ENCODE measurements around the gene BTN3A1. TPM values are rescaled to one million over a fixed set of nuclear protein-coding genes. Genes with fewer than 3 reads are reported as not detected.

The BTN3A1 gene
- total and polyA plus RNA-seq, 2 of the 13 experiments (the other 11 are each of a cell fraction or from before 2014, with no cell fraction given): 13.3 to 14.0 TPM

DNA sequence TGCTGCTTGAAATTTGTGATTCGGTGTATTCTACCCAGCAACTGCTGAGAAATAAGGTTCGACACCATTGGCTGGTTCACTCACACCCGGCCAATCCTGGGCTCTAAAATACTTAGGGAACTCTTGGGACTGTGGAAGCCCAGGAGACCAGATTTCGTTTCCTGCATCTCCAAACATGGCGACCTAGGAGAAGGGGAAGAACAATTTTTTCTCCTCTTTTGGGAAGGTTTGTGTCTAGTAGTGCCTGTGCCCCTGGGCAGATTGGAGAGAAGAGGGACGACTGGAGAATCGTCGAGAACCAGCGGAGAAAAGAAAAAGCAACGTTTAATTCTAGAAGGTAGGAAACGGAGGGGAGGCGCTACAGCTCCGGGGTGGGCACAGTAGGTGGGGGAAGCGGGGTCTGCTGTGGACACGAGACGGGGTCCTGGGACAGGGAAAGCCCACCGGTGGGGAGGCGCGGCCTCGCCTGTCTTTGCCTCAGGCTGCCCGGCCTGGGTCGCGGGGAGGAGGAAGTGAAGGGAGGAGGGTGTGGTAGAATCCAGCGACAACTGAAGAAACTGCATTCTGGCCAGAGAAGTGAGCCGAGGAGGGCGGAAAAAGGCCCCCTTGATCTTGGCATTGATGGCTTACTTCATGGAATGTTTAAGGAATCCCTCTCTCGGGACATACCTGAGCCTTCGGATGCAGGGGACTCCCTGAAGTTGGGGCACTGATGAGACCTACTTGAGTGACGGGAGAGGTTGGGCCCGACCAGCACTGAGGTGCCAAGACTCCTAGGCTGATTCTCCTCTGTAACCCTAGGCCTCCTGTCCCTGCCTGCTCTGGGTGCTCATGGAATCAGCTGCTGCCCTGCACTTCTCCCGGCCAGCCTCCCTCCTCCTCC lies 56.0 kb downstream of the BTN3A1 start, which contains the start of gene BTN2A1 (continued):
- TF ChIP-seq, protein P1, sequence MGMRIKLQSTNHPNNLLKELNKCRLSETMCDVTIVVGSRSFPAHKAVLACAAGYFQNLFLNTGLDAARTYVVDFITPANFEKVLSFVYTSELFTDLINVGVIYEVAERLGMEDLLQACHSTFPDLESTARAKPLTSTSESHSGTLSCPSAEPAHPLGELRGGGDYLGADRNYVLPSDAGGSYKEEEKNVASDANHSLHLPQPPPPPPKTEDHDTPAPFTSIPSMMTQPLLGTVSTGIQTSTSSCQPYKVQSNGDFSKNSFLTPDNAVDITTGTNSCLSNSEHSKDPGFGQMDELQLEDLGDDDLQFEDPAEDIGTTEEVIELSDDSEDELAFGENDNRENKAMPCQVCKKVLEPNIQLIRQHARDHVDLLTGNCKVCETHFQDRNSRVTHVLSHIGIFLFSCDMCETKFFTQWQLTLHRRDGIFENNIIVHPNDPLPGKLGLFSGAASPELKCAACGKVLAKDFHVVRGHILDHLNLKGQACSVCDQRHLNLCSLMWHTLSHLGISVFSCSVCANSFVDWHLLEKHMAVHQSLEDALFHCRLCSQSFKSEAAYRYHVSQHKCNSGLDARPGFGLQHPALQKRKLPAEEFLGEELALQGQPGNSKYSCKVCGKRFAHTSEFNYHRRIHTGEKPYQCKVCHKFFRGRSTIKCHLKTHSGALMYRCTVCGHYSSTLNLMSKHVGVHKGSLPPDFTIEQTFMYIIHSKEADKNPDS (CRISPR knock-in tag; IDR thresholded peaks at IDR 0.05): no peak
- TF ChIP-seq ZNF253 (CRISPR knock-in tag; IDR thresholded peaks at IDR 0.05; ENCODE audit: borderline replicate concordance) (no peak), HNRNPUL1 (IDR thresholded peaks at IDR 0.05; ENCODE audit: low read depth, low read length) (no peak), ETV6 (CRISPR knock-in tag; conservative IDR thresholded peaks at IDR 0.05) (no peak), ERF (CRISPR knock-in tag; IDR thresholded peaks at IDR 0.05) (no peak), RXRB (CRISPR knock-in tag; IDR thresholded peaks at IDR 0.05; ENCODE audit: borderline replicate concordance) (0 out of 2 replicates have a peak, but pooled peaks have one; percentile 7), FOXM1 (CRISPR knock-in tag; IDR thresholded peaks at IDR 0.05) (no peak), KLF13 (CRISPR knock-in tag; IDR thresholded peaks at IDR 0.05) (0 out of 2 replicates have a peak, but pooled peaks have one; percentile 59), POLR2A (IDR thresholded peaks at IDR 0.05; ENCODE audit: insufficient read depth in 1 of 2, low read depth in 2 of 2, low read length in 2 of 2) (peak; percentile 60 to 71), IKZF1 (IDR thresholded peaks at IDR 0.05) (no peak), ZNF567 (CRISPR knock-in tag; IDR thresholded peaks at IDR 0.05; ENCODE audit: borderline replicate concordance) (no peak), ZNF224 (CRISPR knock-in tag; IDR thresholded peaks at IDR 0.05) (no peak), ZFX (CRISPR knock-in tag; IDR thresholded peaks at IDR 0.05; ENCODE audit: low read depth) (peak; percentile 10), ZNF121 (CRISPR knock-in tag; IDR thresholded peaks at IDR 0.05) (no peak), ZNF891 (CRISPR knock-in tag; IDR thresholded peaks at IDR 0.05) (no peak), NFRKB (IDR thresholded peaks at IDR 0.05) (no peak), PAWR (CRISPR knock-in tag; IDR thresholded peaks at IDR 0.05; ENCODE audit: borderline replicate concordance) (no peak), ETV5 (CRISPR knock-in tag; IDR thresholded peaks at IDR 0.05; ENCODE audit: borderline replicate concordance) (no peak; the same call in 1 of the 2 replicates), ZFP90 (CRISPR knock-in tag; IDR thresholded peaks at IDR 0.05; ENCODE audit: borderline replicate concordance) (no peak), ZFP36 (IDR thresholded peaks at IDR 0.05; ENCODE audit: borderline replicate concordance, low read depth, low read length, partially characterized antibody) (no peak)
- TF ChIP-seq, protein P2, sequence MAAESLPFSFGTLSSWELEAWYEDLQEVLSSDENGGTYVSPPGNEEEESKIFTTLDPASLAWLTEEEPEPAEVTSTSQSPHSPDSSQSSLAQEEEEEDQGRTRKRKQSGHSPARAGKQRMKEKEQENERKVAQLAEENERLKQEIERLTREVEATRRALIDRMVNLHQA (CRISPR knock-in tag; IDR thresholded peaks at IDR 0.05): no peak
- TF ChIP-seq, protein P3, sequence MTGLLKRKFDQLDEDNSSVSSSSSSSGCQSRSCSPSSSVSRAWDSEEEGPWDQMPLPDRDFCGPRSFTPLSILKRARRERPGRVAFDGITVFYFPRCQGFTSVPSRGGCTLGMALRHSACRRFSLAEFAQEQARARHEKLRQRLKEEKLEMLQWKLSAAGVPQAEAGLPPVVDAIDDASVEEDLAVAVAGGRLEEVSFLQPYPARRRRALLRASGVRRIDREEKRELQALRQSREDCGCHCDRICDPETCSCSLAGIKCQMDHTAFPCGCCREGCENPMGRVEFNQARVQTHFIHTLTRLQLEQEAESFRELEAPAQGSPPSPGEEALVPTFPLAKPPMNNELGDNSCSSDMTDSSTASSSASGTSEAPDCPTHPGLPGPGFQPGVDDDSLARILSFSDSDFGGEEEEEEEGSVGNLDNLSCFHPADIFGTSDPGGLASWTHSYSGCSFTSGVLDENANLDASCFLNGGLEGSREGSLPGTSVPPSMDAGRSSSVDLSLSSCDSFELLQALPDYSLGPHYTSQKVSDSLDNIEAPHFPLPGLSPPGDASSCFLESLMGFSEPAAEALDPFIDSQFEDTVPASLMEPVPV (CRISPR knock-in tag; IDR thresholded peaks at IDR 0.05): no peak
- TF ChIP-seq, protein P4, sequence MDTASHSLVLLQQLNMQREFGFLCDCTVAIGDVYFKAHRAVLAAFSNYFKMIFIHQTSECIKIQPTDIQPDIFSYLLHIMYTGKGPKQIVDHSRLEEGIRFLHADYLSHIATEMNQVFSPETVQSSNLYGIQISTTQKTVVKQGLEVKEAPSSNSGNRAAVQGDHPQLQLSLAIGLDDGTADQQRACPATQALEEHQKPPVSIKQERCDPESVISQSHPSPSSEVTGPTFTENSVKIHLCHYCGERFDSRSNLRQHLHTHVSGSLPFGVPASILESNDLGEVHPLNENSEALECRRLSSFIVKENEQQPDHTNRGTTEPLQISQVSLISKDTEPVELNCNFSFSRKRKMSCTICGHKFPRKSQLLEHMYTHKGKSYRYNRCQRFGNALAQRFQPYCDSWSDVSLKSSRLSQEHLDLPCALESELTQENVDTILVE (CRISPR knock-in tag; IDR thresholded peaks at IDR 0.05): no peak
- TF ChIP-seq, protein P5, sequence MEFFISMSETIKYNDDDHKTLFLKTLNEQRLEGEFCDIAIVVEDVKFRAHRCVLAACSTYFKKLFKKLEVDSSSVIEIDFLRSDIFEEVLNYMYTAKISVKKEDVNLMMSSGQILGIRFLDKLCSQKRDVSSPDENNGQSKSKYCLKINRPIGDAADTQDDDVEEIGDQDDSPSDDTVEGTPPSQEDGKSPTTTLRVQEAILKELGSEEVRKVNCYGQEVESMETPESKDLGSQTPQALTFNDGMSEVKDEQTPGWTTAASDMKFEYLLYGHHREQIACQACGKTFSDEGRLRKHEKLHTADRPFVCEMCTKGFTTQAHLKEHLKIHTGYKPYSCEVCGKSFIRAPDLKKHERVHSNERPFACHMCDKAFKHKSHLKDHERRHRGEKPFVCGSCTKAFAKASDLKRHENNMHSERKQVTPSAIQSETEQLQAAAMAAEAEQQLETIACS (CRISPR knock-in tag; IDR thresholded peaks at IDR 0.05): no peak
